GM06990 (cell line): ENCODE measurements around the gene EPN3.

Experiments used
- DNase-seq: peaks from one replicate; pipeline ENCODE4 v3.0.0-alpha.2; 2011; ENCODE audit not compliant: insufficient read length; ENCODE audit errors: extremely low read depth
- H3K27me3 ChIP-seq: replicated peaks from 2 replicates; pipeline ENCODE4 v1.6.0; 2011; ENCODE audit warnings: low read length; ENCODE audit not compliant: control insufficient read depth, insufficient read depth
- H3K36me3 ChIP-seq: 2 replicates; pipeline ENCODE4 v1.5.1; 2011; ENCODE audit warnings: low read length; ENCODE audit not compliant: control insufficient read depth, insufficient read depth
- H3K4me3 ChIP-seq: replicated peaks from 2 replicates; pipeline ENCODE4 v1.5.1; 2011; ENCODE audit warnings: low read depth, mild to moderate bottlenecking, control low read depth, low read length
- CTCF ChIP-seq: IDR thresholded peaks from 2 replicates; pipeline ENCODE4 v1.5.1; 2011; ENCODE audit warnings: low read length, control low read depth, mild to moderate bottlenecking, inconsistent platforms; ENCODE audit not compliant: insufficient read depth, poor library complexity, severe bottlenecking

EPN3 gene

DNA sequence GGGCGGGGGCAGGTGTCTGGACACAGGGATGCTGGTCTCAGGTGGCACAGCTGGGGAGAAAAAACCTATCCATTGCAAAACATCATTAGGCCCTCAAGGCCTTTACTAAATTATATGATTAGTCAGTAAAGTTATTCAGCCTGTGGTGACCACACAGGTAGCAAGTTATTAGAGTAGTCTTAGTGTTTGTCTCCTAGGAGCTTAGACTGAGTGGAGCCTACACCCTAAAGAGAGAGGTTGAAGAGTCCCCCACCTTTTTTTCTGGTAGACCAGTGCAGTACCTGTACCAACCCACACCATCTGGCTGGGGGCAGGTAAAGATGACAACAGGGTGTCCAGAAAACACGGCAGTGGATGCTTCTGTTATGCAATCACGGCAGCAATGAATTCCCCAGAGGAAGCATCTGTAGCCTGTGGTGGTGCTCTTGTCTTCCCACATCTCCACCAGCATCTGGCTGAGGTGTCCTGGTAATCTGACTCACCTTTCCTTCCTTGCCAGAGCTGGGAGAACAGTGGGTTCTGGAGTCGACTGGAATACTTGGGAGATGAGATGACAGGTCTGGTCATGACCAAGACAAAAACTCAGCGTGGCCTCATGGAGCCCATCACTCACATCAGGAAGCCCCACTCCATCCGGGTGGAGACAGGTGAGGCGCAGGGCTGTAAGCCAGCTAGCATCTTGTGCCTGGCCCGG, 13.2 kb upstream of the EPN3 start:
- no peaks in the 10 kb centered on the region for H3K27me3 ChIP-seq
- no peak for TF ChIP-seq CTCF
- DNase-seq, result no peak
- H3K36me3 ChIP-seq, result no peaks in the 10 kb centered on the region
- no peak overlapping the region for H3K4me3 ChIP-seq

GRCh38 chr17:50520483-50520882, 12.1 kb upstream of the EPN3 start:
- Histone ChIP-seq H3K4me3 (no peak overlapping the region), H3K27me3 (no peaks in the 10 kb centered on the region), H3K36me3 (no peaks in the 10 kb centered on the region)
- no peak for TF ChIP-seq CTCF
- no peak for DNase-seq

DNA sequence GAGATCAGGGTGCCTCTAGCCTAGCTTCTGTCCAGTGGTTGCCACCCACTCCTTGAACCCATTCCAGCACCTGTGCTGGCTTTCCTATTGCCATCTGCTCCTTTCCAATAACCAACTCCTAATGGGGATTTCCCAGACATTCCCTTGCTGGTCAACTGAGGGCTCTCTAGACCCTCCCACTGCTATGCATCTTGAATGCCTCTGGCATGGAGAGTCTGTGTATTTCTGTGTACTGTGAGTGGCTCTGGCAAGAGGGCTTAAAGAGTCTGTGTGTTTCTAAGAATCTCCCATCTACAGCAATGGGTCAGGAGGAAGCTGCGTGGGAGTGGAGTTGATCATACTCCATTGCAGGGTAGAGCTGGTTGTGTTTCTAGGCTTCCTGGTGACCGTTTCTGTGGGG, 11.0 kb upstream of the EPN3 start:
- no peak for DNase-seq
- H3K36me3 ChIP-seq, result no peaks in the 10 kb centered on the region
- H3K4me3 ChIP-seq, result no peak overlapping the region
- TF ChIP-seq CTCF, result no peak
- H3K27me3 ChIP-seq, result no peaks in the 10 kb centered on the region

DNA sequence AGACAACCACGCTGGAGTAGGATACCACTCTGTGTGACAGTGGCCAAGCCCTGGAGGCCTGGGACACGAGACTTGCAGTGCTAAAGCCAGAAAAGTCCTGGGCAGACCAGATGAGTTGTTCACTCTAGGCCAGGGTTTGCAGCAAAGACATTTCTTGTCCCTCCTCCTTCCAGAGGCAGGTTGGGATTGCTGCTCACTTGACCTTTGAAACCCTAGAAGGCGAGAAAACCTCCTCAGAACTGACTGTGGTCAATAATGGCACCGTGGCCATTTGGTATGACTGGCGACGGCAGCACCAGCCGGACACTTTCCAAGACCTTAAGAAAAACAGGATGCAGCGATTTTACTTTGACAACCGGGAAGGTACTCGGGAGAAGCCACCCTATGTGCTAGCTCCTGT, 9.8 kb upstream of the EPN3 start:
- no peaks in the 10 kb centered on the region for H3K27me3 ChIP-seq
- no peaks in the 10 kb centered on the region for H3K36me3 ChIP-seq
- no peak overlapping the region for H3K4me3 ChIP-seq
- no peak for DNase-seq
- TF ChIP-seq CTCF, result no peak

DNA sequence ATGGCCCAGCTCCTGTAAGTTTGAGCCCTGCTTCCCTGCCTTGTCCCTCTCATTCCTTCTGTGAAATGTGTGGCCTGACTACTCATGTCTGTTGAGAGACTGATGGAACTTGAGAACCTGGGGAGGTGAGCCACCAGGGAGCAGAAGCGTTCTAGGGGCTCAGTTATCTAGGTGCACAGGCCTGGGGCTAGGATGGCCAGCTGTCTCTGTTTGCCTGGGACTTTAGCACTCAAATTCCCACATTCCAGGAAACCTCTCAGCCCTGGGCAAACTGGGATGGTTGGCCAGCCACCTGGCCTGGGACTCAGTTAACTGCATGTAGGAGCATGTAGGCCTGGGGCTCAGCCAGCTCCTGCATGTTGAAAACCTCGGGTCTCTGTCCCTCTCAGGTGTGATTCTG, 9.3 kb upstream of the EPN3 start:
- no peak overlapping the region for H3K4me3 ChIP-seq
- TF ChIP-seq CTCF, result no peak
- no peaks in the 10 kb centered on the region for H3K27me3 ChIP-seq
- no peaks in the 10 kb centered on the region for H3K36me3 ChIP-seq
- no peak for DNase-seq

DNA sequence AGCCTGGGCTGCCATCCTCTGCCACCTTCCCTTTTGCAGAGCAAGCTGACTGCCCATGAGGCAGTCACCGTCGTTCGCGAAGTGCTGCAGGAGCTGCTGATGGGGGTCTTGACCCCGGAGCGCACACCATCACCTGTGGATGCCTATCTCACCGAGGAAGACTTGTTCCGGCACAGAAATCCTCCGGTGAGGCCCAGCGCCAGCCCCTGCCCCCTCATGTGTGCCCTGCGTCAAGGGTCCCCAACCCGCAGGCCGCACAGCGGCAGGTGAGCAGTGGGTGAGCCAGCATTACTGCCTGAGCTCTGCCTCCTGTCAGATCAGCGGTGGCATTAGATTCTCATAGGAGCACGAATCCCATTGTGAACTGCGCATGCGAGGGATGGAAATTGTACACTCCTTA, 7.7 kb upstream of the EPN3 start:
- H3K4me3 ChIP-seq, result no peak overlapping the region
- no peak for DNase-seq
- no peak for TF ChIP-seq CTCF
- H3K27me3 ChIP-seq, result no peaks in the 10 kb centered on the region
- H3K36me3 ChIP-seq, result no peaks in the 10 kb centered on the region
